Skin epidermis (tissue), 12 donors: ENCODE data around the gene ACTR8.
"Not testable (repeated sequence)": the region's sequence is repeated elsewhere in the genome, so short reads cannot be mapped to it uniquely, and the experiment has no call there.

ENCODE experiments used
- H3K27ac ChIP-seq, 21 experiments: fragments of 200-600 bp; sonication (generic) in 11 of 21; one replicate each; pipeline ENCODE4 v1.5.0; 2020; ENCODE audit warnings: mild to moderate bottlenecking in 3 of 21, inconsistent platforms in 2 of 21, moderate library complexity in 2 of 21
- H3K4me3 ChIP-seq, 7 experiments: fragments of 200-600 bp; sonication (generic) in 2 of 7; one replicate each; pipeline ENCODE4 v1.5.0; 2020; ENCODE audit warnings: inconsistent platforms in 2 of 7, mild to moderate bottlenecking in 2 of 7, moderate library complexity in 1 of 7

Gene ACTR8

GRCh38 chr3:53881691-53882593 lies at the start of gene ACTR8:
ACTR8 (minus strand) TSS chr3:53882152; CDS start chr3:53882101, 51 bp downstream.
- Histone ChIP-seq H3K27ac (peak within 1 kb of the TSS; percentile 68 to 96 (median 88)), H3K4me3 (peak within 1 kb of the TSS; percentile 60 to 99 (median 76))

- H3K4me3 ChIP-seq: not testable (repeated sequence)
Observed at GRCh38 chr3:53927208-53927872, 45.4 kb upstream of the ACTR8 start.

GRCh38 chr3:53921296-53921695 lies 39.3 kb upstream of the ACTR8 start:
- H3K27ac ChIP-seq: no peak overlapping the region
- H3K4me3 ChIP-seq: no peak overlapping the region

More at GRCh38 chr3:53927208-53927872, 45.4 kb upstream of the ACTR8 start:
- H3K27ac ChIP-seq: not testable (repeated sequence)

GRCh38 chr3:53919741-53920140 lies 37.8 kb upstream of the ACTR8 start:
- Histone ChIP-seq H3K4me3 (no peak overlapping the region), H3K27ac (no peak overlapping the region)

- H3K4me3 ChIP-seq: no peak overlapping the region
Observed at GRCh38 chr3:53913401-53913800, 31.4 kb upstream of the ACTR8 start.

GRCh38 chr3:53902711-53903110 lies 20.8 kb upstream of the ACTR8 start:
- H3K4me3 ChIP-seq: no peak overlapping the region
- H3K27ac ChIP-seq: no peak overlapping the region

More at GRCh38 chr3:53913401-53913800, 31.4 kb upstream of the ACTR8 start:
- no peak overlapping the region for H3K27ac ChIP-seq

- H3K27ac ChIP-seq: no peak overlapping the region
Observed at GRCh38 chr3:53902067-53902466, 20.1 kb upstream of the ACTR8 start.

GRCh38 chr3:53900666-53901331 lies 18.8 kb upstream of the ACTR8 start:
- Histone ChIP-seq H3K27ac (no peak overlapping the region), H3K4me3 (no peak overlapping the region)

More at GRCh38 chr3:53902067-53902466, 20.1 kb upstream of the ACTR8 start:
- H3K4me3 ChIP-seq: no peak overlapping the region

GRCh38 chr3:53899750-53900149 lies 17.8 kb upstream of the ACTR8 start:
- H3K27ac ChIP-seq: no peak overlapping the region
- no peak overlapping the region for H3K4me3 ChIP-seq

- H3K27ac ChIP-seq: peak overlapping the region in 20 of 21 experiments; percentile 36 to 98 (median 92)
- peak overlapping the region; percentile 83 to 99 (median 97) for H3K4me3 ChIP-seq
Observed at GRCh38 chr3:53892286-53892637, 10.3 kb upstream of the ACTR8 start.

GRCh38 chr3:53891497-53892285 lies 9.7 kb upstream of the ACTR8 start, which contains the start of gene SELENOK:
SELENOK (minus strand) TSS chr3:53891859.
- H3K27ac ChIP-seq: peak within 1 kb of the TSS; percentile 62 to 98 (median 92)

GRCh38 chr3:53890726-53891475 lies 8.9 kb upstream of the ACTR8 start:
- Histone ChIP-seq H3K27ac (peak overlapping the region; percentile 62 to 98 (median 92)), H3K4me3 (peak overlapping the region; percentile 83 to 99 (median 97))

More at GRCh38 chr3:53891497-53892285, 9.7 kb upstream of the ACTR8 start, which contains the start of gene SELENOK:
- H3K4me3 ChIP-seq: peak within 1 kb of the TSS; percentile 83 to 99 (median 97)

GRCh38 chr3:53888232-53888631 lies 6.3 kb upstream of the ACTR8 start:
- Histone ChIP-seq H3K27ac (no peak overlapping the region), H3K4me3 (no peak overlapping the region)

- no peak overlapping the region for H3K4me3 ChIP-seq
- H3K27ac ChIP-seq: no peak overlapping the region
Observed at GRCh38 chr3:53887446-53887845, 5.5 kb upstream of the ACTR8 start.

GRCh38 chr3:53885239-53885638 lies 3.3 kb upstream of the ACTR8 start:
- Histone ChIP-seq H3K27ac (no peak overlapping the region), H3K4me3 (no peak overlapping the region)

GRCh38 chr3:53884623-53885022 lies 2.7 kb upstream of the ACTR8 start:
- no peak overlapping the region for H3K4me3 ChIP-seq
- no peak overlapping the region for H3K27ac ChIP-seq

GRCh38 chr3:53883008-53883407 lies 1.1 kb upstream of the ACTR8 start:
- no peak overlapping the region for H3K27ac ChIP-seq
- H3K4me3 ChIP-seq: no peak overlapping the region
